H7 (cell line): ENCODE results near the gene PGLYRP3. TPM values are rescaled to one million over a fixed set of nuclear protein-coding genes. Genes with fewer than 3 reads are reported as not detected.

ENCODE experiments used
- DNase-seq: peaks from one replicate; pipeline ENCODE4 v3.0.0; 2012
- H3K27me3 ChIP-seq: 2 replicates; pipeline ENCODE4 v1.6.0; 2011; ENCODE audit warnings: mild to moderate bottlenecking, low read length; ENCODE audit not compliant: control insufficient read depth, insufficient read depth
- H3K36me3 ChIP-seq: replicated peaks from 2 replicates; pipeline ENCODE4 v1.5.1; 2011; ENCODE audit warnings: low read length; ENCODE audit not compliant: control insufficient read depth, insufficient read depth
- H3K4me3 ChIP-seq: 2 replicates; pipeline ENCODE4 v1.5.1; 2011; ENCODE audit warnings: low read depth, mild to moderate bottlenecking, control low read depth, low read length, moderate library complexity; ENCODE audit not compliant: insufficient read depth
- total RNA-seq: library from RNA; depleted of rRNA; stranded (reverse); fragments of >200 nt; shearing (Covaris generic); gene quantifications from 2 replicates; pipeline ENCODE4 v1.2.3, GENCODE V29; 2014; rRNA removed

Gene PGLYRP3, protein sequence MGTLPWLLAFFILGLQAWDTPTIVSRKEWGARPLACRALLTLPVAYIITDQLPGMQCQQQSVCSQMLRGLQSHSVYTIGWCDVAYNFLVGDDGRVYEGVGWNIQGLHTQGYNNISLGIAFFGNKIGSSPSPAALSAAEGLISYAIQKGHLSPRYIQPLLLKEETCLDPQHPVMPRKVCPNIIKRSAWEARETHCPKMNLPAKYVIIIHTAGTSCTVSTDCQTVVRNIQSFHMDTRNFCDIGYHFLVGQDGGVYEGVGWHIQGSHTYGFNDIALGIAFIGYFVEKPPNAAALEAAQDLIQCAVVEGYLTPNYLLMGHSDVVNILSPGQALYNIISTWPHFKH
- not detected in 2 replicates for total RNA-seq

- Histone ChIP-seq H3K4me3 (no peak within 1 kb of the TSS), H3K27me3 (no peaks in the 10 kb centered on the region), H3K36me3 (no peaks in the 10 kb centered on the region)
- no peak for DNase-seq
These were observed at the start of gene PGLYRP3 for GRCh38 chr1:153312570-153313186. PGLYRP3 (minus strand) TSS chr1:153312952; CDS start chr1:153310665, 2,287 bp downstream.

DNA sequence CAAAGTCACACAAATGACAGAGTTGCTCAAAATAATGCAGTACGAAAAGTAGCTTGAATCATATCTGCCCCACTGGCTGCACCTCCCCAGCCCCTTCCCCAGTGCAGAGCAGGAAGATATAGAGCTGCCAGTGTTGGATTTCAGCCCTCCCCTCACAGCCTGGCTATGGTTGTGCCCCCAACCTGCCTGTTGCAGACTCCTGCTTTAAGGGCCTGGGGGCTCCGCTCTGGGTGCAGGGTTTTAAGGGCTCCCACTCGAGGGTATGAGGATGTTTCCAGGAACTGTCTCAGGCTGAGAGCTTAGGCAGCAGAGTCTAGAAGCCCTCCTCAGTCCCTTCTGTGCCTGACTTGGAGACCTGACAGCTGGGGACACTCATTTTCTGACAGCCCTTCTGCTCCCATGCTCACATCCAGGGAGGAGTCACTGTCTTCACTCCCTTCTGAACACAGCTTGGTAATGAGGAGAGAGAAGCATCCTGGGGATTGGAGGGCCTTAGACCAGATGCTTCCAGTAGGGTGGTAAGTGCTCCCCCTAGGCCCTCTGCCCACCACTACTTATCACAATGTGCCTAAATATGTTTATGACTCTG is 49.5 kb upstream of the PGLYRP3 start:
- Histone ChIP-seq H3K36me3 (no peaks in the 10 kb centered on the region), H3K4me3 (no peak overlapping the region), H3K27me3 (no peaks in the 10 kb centered on the region)
- peak; percentile 29 for DNase-seq

DNA sequence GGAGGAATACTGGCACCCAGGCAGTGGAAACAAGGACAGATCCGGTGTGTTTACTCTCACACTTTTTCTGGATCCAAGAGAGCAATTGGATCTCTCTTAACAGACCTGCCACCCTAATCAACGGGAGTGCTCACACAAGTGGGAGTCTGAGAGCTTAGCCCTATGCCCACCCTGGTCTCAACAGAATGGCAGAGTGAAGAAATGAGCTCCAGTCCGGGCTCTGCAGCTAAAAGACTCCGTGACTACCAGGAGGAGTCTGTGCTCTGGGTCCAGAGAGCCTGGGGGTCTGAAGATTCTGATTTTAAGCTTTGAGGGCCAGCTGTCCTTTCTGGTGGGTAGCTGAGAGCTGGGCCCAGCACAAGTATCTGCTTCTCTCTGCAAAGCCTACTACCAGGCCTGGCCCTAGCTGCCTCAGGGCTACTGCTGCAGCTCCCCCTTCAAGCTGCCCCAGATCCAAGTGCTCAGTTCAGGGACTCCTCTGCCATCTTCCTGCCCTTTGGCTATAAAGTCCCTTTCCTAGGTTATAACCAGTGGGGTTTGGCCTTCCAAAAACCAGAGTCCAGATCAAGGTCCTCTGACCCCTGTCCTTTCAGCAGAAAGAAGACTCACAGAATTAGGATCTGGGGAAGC is 48.8 kb upstream of the PGLYRP3 start:
- H3K4me3 ChIP-seq, result no peak overlapping the region
- H3K36me3 ChIP-seq, result no peaks in the 10 kb centered on the region
- H3K27me3 ChIP-seq, result no peaks in the 10 kb centered on the region
- no peak for DNase-seq

DNA sequence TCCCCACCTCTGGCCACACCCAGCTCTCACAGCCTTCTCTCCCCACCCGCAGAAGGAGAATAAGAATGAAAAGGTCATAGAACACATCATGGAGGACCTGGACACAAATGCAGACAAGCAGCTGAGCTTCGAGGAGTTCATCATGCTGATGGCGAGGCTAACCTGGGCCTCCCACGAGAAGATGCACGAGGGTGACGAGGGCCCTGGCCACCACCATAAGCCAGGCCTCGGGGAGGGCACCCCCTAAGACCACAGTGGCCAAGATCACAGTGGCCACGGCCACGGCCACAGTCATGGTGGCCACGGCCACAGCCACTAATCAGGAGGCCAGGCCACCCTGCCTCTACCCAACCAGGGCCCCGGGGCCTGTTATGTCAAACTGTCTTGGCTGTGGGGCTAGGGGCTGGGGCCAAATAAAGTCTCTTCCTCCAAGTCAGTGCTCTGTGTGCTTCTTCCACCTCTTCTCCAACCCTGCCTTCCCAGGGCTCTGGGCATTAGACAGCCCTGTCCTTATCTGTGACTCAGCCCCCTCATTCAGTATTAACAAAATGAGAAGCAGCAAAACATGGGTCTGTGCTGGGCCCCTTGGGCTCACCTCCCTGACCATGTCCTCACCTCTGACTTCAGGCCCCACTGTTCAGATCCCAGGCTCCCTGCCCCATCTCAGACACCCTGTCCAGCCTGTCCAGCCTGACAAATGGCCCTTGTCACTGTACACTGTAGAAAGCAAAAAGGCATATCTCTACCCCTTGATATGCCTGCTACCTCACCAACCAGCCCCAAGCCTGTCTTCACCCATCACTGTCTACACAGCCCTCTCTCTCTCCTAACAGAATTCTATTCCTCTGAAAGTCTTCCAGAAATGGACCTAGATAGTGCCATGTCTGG is 48.1 kb upstream of the PGLYRP3 start:
- H3K27me3 ChIP-seq, result no peaks in the 10 kb centered on the region
- no peak overlapping the region for H3K4me3 ChIP-seq
- H3K36me3 ChIP-seq, result no peaks in the 10 kb centered on the region
- peak; percentile 18 for DNase-seq

DNA sequence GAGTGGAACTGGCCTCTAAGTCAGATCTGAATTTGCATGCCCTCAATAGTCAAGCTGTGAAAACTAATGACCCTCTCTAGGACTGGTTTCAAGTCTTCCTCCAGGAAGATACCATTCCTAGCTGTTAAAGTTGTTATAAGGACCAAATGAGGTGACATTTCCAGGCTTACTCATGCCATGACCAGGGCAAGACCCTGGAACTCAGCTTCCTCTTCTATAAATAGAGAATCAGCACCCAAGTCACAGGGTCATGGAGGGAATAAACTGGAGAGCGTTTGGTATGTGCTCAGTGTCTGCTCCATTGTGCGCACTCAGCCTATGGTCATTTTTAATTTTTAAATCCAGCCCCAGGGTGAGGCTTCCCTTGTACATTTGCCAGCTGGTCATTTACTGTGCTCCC is 47.4 kb upstream of the PGLYRP3 start:
- H3K36me3 ChIP-seq, result no peaks in the 10 kb centered on the region
- H3K4me3 ChIP-seq, result no peak overlapping the region
- no peaks in the 10 kb centered on the region for H3K27me3 ChIP-seq

DNA sequence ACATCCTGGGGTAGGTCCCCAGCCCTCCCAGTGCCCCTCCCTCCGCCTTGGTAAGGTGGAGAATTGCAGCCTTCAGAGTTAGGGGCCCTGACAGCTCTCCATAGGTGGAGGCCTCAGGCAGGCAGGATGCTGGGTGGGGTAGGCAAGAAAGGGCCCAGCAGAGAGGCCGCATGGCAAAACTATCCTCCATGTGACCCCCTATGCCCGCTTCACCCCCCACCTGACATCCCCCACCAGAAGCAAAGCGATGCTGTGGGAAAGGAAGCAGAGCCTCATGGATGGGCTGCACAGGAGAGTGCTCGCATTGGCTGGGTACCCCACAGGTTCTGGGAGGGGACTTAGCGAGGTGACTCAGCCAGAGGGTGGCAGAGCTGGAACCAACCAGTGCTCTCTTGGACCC is 46.5 kb upstream of the PGLYRP3 start:
- Histone ChIP-seq H3K27me3 (no peaks in the 10 kb centered on the region), H3K4me3 (no peak overlapping the region), H3K36me3 (no peaks in the 10 kb centered on the region)
- DNase-seq, result peak; percentile 39

More for the DNA sequence above, 47.4 kb upstream of the PGLYRP3 start:
- DNase-seq, result peak; percentile 16

- Histone ChIP-seq H3K27me3 (no peaks in the 10 kb centered on the region), H3K4me3 (no peak overlapping the region), H3K36me3 (no peaks in the 10 kb centered on the region)
- no peak for DNase-seq
These were observed 45.9 kb upstream of the PGLYRP3 start for GRCh38 chr1:153358691-153358975.

DNA sequence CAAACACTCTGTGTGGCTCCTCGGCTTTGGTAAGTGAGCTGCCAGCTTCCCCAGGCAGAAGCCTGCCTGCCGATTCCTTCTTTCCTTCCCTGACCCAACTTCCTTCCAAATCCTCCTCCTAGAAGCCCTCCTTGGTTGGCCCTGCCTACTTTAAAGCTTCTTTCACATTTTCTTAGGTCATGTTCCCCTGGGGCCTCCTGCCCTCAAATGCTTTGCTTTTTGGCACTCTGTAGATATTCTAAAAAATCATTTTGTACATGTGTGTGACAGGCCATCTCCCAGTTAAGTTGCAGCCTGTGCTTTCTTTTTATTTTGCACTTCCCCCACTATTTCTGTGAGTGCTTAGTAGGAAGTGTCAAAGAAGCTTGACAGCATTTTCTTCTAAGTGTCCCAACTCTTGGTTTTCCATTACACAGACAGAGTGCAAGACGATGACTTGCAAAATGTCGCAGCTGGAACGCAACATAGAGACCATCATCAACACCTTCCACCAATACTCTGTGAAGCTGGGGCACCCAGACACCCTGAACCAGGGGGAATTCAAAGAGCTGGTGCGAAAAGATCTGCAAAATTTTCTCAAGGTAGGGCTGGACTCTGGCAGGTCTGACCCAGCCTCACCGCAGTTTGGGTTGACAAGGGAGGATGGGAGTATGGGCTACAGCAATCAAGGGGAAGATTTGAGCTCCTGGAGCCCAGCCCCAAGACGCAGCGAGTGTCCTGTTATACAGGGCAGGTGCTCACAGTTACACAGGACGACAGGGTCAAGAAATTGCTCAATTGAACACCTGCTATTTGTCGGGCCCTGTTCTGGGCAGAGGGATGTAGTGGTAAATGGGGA is 45.3 kb upstream of the PGLYRP3 start, which contains the start of gene S100A9:
TSS of gene S100A9 (plus strand) at position 2 of the 838 bp plus-strand sequence. CDS start at position 432, 430 bp downstream.
- Histone ChIP-seq H3K36me3 (no peaks in the 10 kb centered on the region), H3K4me3 (no peak within 1 kb of the TSS), H3K27me3 (no peaks in the 10 kb centered on the region)
- DNase-seq, result peak; percentile 25

- DNase-seq, result peak; percentile 32
- no peaks in the 10 kb centered on the region for H3K36me3 ChIP-seq
- H3K4me3 ChIP-seq, result no peak overlapping the region
- H3K27me3 ChIP-seq, result no peaks in the 10 kb centered on the region
These were observed 44.5 kb upstream of the PGLYRP3 start for GRCh38 chr1:153357076-153357852.

DNA sequence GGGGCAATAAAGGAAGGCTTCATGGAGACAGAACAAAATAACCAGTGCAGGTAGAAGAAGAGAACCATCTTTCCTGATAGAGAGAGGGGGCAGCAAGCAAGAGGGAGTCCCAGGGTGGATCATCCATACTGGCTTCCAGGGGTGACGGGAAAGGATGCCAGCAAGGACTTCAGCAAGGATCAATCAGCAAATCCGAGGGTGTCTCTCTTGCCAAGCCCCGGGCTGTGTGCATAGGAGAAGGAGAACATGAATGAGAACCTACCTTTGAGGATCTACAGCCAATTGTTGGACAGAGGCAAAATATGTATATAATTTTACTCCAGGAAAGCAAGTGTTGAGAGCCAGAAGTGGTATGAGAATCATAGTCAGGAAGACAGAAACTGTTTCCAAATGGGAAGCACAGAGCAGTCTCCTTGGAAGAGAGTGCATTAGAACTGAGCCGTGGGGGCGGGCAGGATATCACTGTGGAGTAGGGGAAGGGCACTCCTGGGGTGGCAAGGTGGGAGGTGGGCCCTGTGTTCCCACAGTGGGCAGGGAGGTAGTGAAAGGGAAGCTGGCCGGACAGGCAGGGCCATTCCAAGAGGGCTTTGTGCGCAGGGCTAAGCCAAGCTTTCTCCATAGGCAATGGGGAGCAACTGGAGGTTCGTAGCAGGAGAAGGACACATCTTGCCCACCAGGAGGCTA is 43.8 kb upstream of the PGLYRP3 start:
- Histone ChIP-seq H3K36me3 (no peaks in the 10 kb centered on the region), H3K4me3 (no peak overlapping the region), H3K27me3 (no peaks in the 10 kb centered on the region)
- peak; percentile 20 for DNase-seq

DNA sequence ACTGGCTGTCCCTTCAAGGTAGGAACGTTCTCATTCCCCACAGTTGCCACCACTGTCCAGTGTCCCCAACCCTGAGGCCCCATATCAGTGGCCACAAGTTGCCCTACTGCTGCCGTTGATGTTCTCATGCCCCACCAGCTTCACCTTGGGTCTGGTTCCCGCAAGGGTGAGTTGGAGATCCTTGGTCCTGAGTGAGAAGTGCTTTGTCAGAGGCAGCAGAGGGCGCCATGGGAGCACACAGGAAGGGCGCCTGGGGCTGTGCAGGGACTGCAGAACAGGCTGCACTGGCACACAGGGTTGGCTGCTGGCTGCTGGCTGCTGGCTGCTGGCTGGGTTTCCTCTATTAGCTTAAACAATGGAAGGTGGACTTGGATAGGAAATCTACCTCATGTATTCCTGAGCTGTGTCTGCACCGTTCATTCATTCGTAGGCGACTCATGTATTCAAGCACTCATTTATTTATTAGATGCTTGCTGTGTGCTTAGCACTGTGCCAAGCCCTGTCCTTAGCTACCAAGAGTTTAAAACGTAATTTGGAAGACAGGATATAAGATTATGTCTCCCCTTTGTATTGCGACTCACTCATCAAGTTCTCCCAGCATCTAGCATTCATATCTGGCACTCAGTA is 42.8 kb upstream of the PGLYRP3 start:
- no peaks in the 10 kb centered on the region for H3K36me3 ChIP-seq
- H3K4me3 ChIP-seq, result no peak overlapping the region
- no peaks in the 10 kb centered on the region for H3K27me3 ChIP-seq
- peak; percentile 84 for DNase-seq

DNA sequence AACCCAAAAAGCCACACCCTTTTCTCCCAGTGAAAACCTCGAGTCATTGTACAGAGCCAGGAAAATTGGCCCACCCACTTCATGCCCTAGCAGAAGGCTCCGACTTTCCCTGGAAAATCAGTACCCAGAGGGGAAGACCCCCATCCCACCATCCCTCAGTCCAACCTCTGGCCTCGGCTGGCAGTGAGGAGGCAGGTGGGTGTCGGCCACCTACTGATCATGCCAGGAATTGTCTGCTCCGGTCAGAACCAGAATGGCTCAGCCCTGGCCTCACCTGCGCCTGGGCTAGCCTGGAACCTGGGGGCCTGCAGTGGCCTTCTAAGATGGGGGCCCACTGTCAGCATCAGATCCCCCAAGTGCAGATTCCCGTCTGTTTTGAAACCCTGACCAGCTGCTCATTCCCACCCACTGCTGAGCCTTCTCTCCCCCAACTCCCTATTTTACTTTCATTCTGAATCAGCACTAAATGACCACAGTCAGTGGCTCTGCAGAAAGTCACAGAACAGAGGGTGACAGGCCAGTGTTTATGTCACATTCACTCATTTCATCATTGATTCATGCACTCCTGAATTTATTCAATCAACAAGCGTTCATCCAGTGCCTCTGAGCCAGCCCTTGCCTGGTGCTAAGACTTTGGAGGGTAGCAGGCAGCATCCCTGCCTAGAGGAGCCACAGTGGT is 41.9 kb upstream of the PGLYRP3 start:
- Histone ChIP-seq H3K27me3 (no peaks in the 10 kb centered on the region), H3K4me3 (no peak overlapping the region), H3K36me3 (no peaks in the 10 kb centered on the region)
- peak; percentile 51 for DNase-seq
